Measurements from ENCODE around the gene MARCKS.

- TF ChIP-seq RARA (CRISPR knock-in tag; IDR thresholded peaks at IDR 0.05) (no peak), ESRRA (CRISPR knock-in tag; IDR thresholded peaks at IDR 0.05; ENCODE audit: low read depth) (no peak), RFX5 (IDR thresholded peaks at IDR 0.05; ENCODE audit: low read depth, low read length) (no peak)
- TF ChIP-seq, protein P1, sequence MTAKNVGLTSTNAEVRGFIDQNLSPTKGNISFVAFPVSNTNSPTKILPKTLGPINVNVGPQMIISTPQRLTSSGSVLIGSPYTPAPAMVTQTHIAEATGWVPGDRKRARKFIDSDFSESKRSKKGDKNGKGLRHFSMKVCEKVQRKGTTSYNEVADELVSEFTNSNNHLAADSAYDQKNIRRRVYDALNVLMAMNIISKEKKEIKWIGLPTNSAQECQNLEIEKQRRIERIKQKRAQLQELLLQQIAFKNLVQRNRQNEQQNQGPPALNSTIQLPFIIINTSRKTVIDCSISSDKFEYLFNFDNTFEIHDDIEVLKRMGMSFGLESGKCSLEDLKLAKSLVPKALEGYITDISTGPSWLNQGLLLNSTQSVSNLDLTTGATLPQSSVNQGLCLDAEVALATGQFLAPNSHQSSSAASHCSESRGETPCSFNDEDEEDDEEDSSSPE (CRISPR knock-in tag; IDR thresholded peaks at IDR 0.05), result no peak
Observed at GRCh38 chr6:113847447-113847846, 9.7 kb upstream of the MARCKS start.
